ENCODE measurements around the gene C3orf70. TPM values are rescaled to one million over a fixed set of nuclear protein-coding genes. Genes with fewer than 3 reads are reported as not detected.

Gene C3orf70
- total RNA-seq, 1 donor from 2014 or later, result 16.5 TPM

GRCh38 chr3:185131602-185132256 is 21.1 kb downstream of the C3orf70 start:
- no peaks in the 10 kb centered on the region for H3K4me1 ChIP-seq
- no peak for DNase-seq (ENCODE audit: low spot score in 2 of 2)
- intact Hi-C loops (cut with DNase I), result no loop called here

GRCh38 chr3:185129083-185129482 is 23.8 kb downstream of the C3orf70 start:
- Histone ChIP-seq H3K4me1 (no peaks in the 10 kb centered on the region), H3K36me3 (no peaks in the 10 kb centered on the region), H3K9me3 (no peaks in the 10 kb centered on the region), H3K27ac (no peak overlapping the region), H3K27me3 (no peaks in the 10 kb centered on the region), H3K4me3 (no peak overlapping the region)
- intact Hi-C loops (cut with DNase I), result no loop called here
- TF ChIP-seq CTCF (IDR thresholded peaks at IDR 0.05), result no peak
- no peak for DNase-seq (ENCODE audit: low spot score in 2 of 2)

More at GRCh38 chr3:185131602-185132256, 21.1 kb downstream of the C3orf70 start:
- TF ChIP-seq CTCF (IDR thresholded peaks at IDR 0.05), result no peak
- H3K27me3 ChIP-seq, result no peaks in the 10 kb centered on the region
- no peak overlapping the region for H3K4me3 ChIP-seq
- no peaks in the 10 kb centered on the region for H3K36me3 ChIP-seq
- no peaks in the 10 kb centered on the region for H3K9me3 ChIP-seq
- no peak overlapping the region for H3K27ac ChIP-seq

GRCh38 chr3:185126201-185126600 is 26.7 kb downstream of the C3orf70 start:
- TF ChIP-seq CTCF (IDR thresholded peaks at IDR 0.05), result no peak
- no peaks in the 10 kb centered on the region for H3K9me3 ChIP-seq
- H3K4me3 ChIP-seq, result no peak overlapping the region
- no peak overlapping the region for H3K27ac ChIP-seq
- H3K4me1 ChIP-seq, result no peaks in the 10 kb centered on the region
- intact Hi-C loops (cut with DNase I), result no loop called here
- DNase-seq (ENCODE audit: low spot score in 2 of 2), result no peak
- H3K36me3 ChIP-seq, result no peaks in the 10 kb centered on the region
- H3K27me3 ChIP-seq, result no peaks in the 10 kb centered on the region

- intact Hi-C loops (cut with DNase I), result no loop called here
- TF ChIP-seq CTCF (IDR thresholded peaks at IDR 0.05), result no peak
These were observed 32.7 kb downstream of the C3orf70 start for GRCh38 chr3:185120126-185120525.

GRCh38 chr3:185115371-185115770 is 37.5 kb downstream of the C3orf70 start:
- DNase-seq (ENCODE audit: low spot score in 2 of 2), result no peak
- TF ChIP-seq CTCF (IDR thresholded peaks at IDR 0.05), result no peak
- no peak overlapping the region for H3K4me3 ChIP-seq
- no peaks in the 10 kb centered on the region for H3K27me3 ChIP-seq
- H3K4me1 ChIP-seq, result no peaks in the 10 kb centered on the region
- H3K9me3 ChIP-seq, result no peaks in the 10 kb centered on the region
- intact Hi-C loops (cut with DNase I), result no loop called here
- no peaks in the 10 kb centered on the region for H3K36me3 ChIP-seq
- H3K27ac ChIP-seq, result no peak overlapping the region

More at GRCh38 chr3:185120126-185120525, 32.7 kb downstream of the C3orf70 start:
- H3K27me3 ChIP-seq, result no peaks in the 10 kb centered on the region
- H3K4me3 ChIP-seq, result no peak overlapping the region
- no peaks in the 10 kb centered on the region for H3K9me3 ChIP-seq
- DNase-seq (ENCODE audit: low spot score in 2 of 2), result no peak
- no peaks in the 10 kb centered on the region for H3K4me1 ChIP-seq
- no peaks in the 10 kb centered on the region for H3K36me3 ChIP-seq
- no peak overlapping the region for H3K27ac ChIP-seq

- Histone ChIP-seq H3K9me3 (no peaks in the 10 kb centered on the region), H3K4me1 (no peaks in the 10 kb centered on the region), H3K4me3 (no peak overlapping the region), H3K36me3 (no peaks in the 10 kb centered on the region), H3K27ac (no peak overlapping the region), H3K27me3 (no peaks in the 10 kb centered on the region)
- intact Hi-C loops (cut with DNase I), result no loop called here
- no peak for TF ChIP-seq CTCF (IDR thresholded peaks at IDR 0.05)
- DNase-seq (ENCODE audit: low spot score in 2 of 2), result no peak
These were observed 38.1 kb downstream of the C3orf70 start for GRCh38 chr3:185114756-185115155.
